Measurements from ENCODE around the gene LTB4R2. TPM values are rescaled to one million over a fixed set of nuclear protein-coding genes. Genes with fewer than 3 reads are reported as not detected.

The LTB4R2 gene
- total RNA-seq, 1 donor from 2014 or later: 9.4 TPM

DNA sequence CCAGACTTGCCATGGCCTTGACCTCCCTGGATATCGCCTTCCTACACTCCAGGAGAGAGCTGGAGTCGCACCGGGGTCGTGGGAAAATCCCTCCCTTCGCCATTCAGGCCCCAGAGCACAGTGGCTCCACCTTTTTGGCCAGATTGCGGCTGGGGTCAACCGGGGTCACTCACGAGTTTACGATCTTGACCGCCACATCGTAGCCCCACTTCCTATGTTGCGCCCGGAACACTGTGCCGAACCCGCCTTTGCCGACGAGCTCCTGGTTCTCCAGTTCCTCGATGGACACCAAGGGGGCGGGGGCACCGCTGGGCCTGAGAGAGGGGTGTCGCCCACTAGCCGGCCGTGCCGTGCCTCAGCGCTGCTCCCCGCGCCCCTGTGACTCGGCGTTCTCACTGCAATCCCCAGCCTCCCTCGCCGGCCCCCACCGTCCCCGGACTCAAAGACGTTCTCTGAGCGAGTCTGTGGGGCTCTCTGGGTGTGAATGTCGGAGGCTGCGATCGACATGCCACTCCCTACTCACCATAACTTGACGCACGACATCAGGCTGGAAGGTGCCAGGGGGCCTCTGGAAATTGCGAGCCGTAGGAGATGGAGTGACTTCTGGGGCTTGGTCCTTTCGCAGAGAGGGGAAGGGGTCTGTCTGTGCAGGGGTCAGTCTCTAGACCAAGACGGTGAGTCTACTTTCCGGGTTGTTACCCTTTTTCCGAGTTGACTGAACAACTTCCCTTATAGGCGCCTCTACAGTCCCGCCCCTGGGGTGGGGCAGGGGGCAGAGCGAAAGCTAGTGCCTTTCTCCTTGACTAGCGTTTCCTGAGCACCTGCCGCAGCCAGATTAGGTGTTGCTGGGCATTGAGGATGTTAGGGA, 29.6 kb downstream of the LTB4R2 start, which contains the start of gene RIPK3:
Gene RIPK3 (minus strand): TSS at position 708 of the 868 bp plus-strand sequence. CDS start 165 bp downstream, at position 543.
- Mint-ChIP-seq H3K4me3 (no peak within 1 kb of the TSS), H3K27me3 (ENCODE audit: low read depth) (peaks cover 96% of the 10 kb centered on the region), H3K9me3 (no peaks in the 10 kb centered on the region), H3K4me1 (peaks cover 5% of the 10 kb centered on the region), H3K27ac (ENCODE audit: unreplicated experiment) (no peak within 1 kb of the TSS), H3K36me3 (ENCODE audit: low read depth) (no peaks in the 10 kb centered on the region)
- no peak for DNase-seq (ENCODE audit: low read depth, low spot score)
- TF ChIP-seq, protein P1, sequence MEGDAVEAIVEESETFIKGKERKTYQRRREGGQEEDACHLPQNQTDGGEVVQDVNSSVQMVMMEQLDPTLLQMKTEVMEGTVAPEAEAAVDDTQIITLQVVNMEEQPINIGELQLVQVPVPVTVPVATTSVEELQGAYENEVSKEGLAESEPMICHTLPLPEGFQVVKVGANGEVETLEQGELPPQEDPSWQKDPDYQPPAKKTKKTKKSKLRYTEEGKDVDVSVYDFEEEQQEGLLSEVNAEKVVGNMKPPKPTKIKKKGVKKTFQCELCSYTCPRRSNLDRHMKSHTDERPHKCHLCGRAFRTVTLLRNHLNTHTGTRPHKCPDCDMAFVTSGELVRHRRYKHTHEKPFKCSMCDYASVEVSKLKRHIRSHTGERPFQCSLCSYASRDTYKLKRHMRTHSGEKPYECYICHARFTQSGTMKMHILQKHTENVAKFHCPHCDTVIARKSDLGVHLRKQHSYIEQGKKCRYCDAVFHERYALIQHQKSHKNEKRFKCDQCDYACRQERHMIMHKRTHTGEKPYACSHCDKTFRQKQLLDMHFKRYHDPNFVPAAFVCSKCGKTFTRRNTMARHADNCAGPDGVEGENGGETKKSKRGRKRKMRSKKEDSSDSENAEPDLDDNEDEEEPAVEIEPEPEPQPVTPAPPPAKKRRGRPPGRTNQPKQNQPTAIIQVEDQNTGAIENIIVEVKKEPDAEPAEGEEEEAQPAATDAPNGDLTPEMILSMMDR (conservative IDR thresholded peaks at IDR 0.05): no peak

DNA sequence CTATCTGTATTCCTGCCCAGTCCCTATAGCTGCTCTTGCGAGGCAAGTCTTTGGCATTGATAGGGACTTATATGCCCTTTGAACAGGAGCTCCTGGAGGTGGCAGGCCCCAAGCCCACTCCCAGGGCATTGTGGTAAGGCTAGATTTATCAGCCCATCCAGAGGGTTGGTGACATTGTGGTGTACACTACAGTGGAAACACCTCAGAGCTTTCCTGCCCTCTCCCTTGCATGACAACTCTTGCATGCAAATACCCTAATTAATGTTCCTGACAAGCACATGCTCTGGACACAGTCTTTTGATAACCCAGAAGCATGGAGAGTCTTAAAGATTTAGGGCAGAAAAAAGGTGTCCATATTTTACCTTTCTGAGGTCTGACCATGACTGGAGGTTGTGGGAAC, 30.7 kb downstream of the LTB4R2 start:
- H3K9me3 Mint-ChIP-seq: no peaks in the 10 kb centered on the region

DNA sequence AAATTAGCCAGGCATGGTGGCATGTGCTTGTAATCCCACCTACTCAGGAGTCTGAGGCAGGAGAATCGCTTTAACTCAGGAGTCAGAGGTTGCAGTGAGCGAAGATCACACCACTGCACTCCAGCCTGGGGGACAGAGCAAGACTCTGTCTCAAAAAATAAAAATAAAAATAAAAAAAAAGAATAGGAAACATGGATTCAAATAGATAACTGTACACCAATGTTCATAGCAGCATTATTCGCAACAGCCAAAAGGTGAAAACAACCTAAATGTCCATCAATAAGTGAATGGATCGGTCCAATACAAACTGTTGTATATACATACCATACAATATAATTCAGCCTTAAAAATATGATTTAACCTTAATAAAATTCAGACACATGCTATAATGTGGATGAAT, 32.9 kb downstream of the LTB4R2 start:
- TF ChIP-seq, protein P1 (conservative IDR thresholded peaks at IDR 0.05): no peak
- Mint-ChIP-seq H3K36me3 (ENCODE audit: low read depth) (no peaks in the 10 kb centered on the region), H3K4me1 (no peaks in the 10 kb centered on the region), H3K9me3 (no peaks in the 10 kb centered on the region), H3K27ac (ENCODE audit: unreplicated experiment) (no peak overlapping the region), H3K27me3 (ENCODE audit: low read depth) (peaks cover 90% of the 10 kb centered on the region), H3K4me3 (no peak overlapping the region)
- DNase-seq (ENCODE audit: low read depth, low spot score): no peak

More for the DNA sequence above, 30.7 kb downstream of the LTB4R2 start:
- DNase-seq (ENCODE audit: low read depth, low spot score): no peak
- TF ChIP-seq, protein P1 (conservative IDR thresholded peaks at IDR 0.05): no peak
- Mint-ChIP-seq H3K36me3 (ENCODE audit: low read depth) (no peaks in the 10 kb centered on the region), H3K4me1 (no peaks in the 10 kb centered on the region), H3K4me3 (no peak overlapping the region), H3K27ac (ENCODE audit: unreplicated experiment) (no peak overlapping the region), H3K27me3 (ENCODE audit: low read depth) (peaks cover 96% of the 10 kb centered on the region)

DNA sequence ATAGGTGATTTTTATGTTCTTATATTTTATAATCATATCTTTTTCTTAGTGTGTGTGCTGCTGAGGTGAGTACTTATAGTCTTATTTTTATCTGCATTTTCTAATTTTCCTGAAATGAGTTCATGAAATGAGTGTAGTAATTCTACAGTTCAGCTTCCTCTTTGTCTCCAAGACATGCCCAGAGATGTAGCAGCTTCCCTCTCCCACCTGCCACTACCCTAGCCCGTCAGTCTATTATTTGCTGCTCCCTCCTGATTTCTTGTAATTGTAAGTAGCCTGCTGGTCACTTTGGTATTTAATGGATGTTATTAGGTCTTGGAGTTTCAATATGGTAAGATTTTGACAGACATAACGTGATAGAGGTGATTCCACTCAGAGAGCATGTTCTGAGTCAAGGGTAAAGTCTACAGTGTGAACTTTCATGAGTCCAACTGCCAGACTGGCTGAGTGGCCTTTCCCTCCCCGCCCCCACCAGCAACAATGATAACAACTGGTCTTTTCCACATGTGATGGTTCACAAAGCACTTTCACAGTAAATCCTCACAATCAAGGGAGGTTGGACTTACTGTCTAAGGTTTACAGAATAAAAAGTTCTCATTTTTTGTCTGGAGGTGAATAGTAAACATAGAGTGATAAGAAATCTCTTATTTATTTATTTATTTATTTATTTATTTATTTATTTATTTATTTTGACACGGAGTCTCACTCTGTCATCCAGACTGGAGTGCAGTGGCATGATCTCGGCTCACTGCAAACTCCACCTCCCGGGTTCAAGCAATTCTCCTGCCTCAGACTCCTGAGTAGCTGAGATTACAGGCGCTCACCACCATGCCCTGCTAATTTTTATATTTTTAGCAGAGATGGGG, 34.1 kb downstream of the LTB4R2 start:
- Mint-ChIP-seq H3K27ac (ENCODE audit: unreplicated experiment) (no peak overlapping the region), H3K4me1 (no peaks in the 10 kb centered on the region), H3K36me3 (ENCODE audit: low read depth) (no peaks in the 10 kb centered on the region), H3K27me3 (ENCODE audit: low read depth) (peaks cover 88% of the 10 kb centered on the region), H3K4me3 (no peak overlapping the region), H3K9me3 (no peaks in the 10 kb centered on the region)
- TF ChIP-seq, protein P1 (conservative IDR thresholded peaks at IDR 0.05): no peak
- no peak for DNase-seq (ENCODE audit: low read depth, low spot score)

DNA sequence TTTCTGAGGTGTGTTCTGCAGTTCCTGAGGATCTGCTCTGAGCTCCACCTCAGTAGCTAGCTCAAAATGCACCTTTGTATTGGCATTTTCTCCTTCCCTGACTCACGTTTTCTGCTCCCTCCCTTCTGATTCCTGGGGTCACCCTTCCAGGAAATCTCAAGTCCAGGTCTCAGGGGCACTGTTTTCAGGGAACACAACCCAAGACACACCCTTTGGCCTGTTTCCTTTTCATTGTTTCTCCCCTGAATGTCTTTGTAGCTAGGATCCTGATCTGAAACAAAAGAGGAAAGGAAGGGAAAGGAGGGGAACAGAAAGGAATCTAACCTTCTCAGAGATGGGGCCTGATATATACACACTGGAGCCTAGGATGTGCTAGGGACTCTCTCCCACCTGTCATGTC, 37.2 kb downstream of the LTB4R2 start:
- peaks cover 90% of the 10 kb centered on the region for H3K27me3 Mint-ChIP-seq (ENCODE audit: low read depth)
- TF ChIP-seq, protein P1 (conservative IDR thresholded peaks at IDR 0.05): no peak
- H3K4me3 Mint-ChIP-seq: no peak overlapping the region
- no peaks in the 10 kb centered on the region for H3K36me3 Mint-ChIP-seq (ENCODE audit: low read depth)
- no peak for DNase-seq (ENCODE audit: low read depth, low spot score)
- H3K27ac Mint-ChIP-seq (ENCODE audit: unreplicated experiment): no peak overlapping the region
- no peaks in the 10 kb centered on the region for H3K9me3 Mint-ChIP-seq
- H3K4me1 Mint-ChIP-seq: no peaks in the 10 kb centered on the region
